B cell (primary cell): ENCODE data around the gene DEDD2.

ENCODE experiments used
- CTCF ChIP-seq: fragments of 200-600 bp; IDR thresholded peaks from one replicate; pipeline ENCODE4 v1.8.0; 2022; ENCODE audit warnings: antibody characterized with exemption, mild to moderate bottlenecking
- EZH2 ChIP-seq: IDR thresholded peaks from 2 replicates; pipeline ENCODE4 v1.6.1; 2012; ENCODE audit warnings: borderline replicate concordance, low read depth, mild to moderate bottlenecking, moderate library complexity, low read length; ENCODE audit not compliant: insufficient read depth, poor library complexity, severe bottlenecking

GRCh38 chr19:42153672-42154433, 63.6 kb downstream of the DEDD2 start:
- no peak for TF ChIP-seq CTCF
- no peak for TF ChIP-seq EZH2
